NB4 (cell line): ENCODE results near the gene C1orf105.
"Not testable (repeated sequence)": the region's sequence is repeated elsewhere in the genome, so short reads cannot be mapped to it uniquely, and the experiment has no call there.

Experiments
- DNase-seq: peaks from one replicate; pipeline ENCODE4 v3.0.0; 2010; ENCODE audit warnings: low read depth
- H3K4me3 ChIP-seq: one replicate; pipeline ENCODE4 v1.5.1; 2011; ENCODE audit warnings: mild to moderate bottlenecking, low read depth, low read length, moderate library complexity
- MYC ChIP-seq: IDR thresholded peaks from 2 replicates; pipeline ENCODE4 v1.6.1; 2011; ENCODE audit warnings: low read depth, low read length
- POLR2A ChIP-seq: IDR thresholded peaks from 2 replicates; pipeline ENCODE4 v1.6.1; 2011; ENCODE audit warnings: mild to moderate bottlenecking; ENCODE audit not compliant: insufficient read length; ENCODE audit errors: extremely low read depth
- TF ChIP-seq, protein P1 (sequence below): IDR thresholded peaks from one replicate; pipeline ENCODE4 v1.5.1; 2012; ENCODE audit warnings: low read depth, low read length
- TF ChIP-seq, protein P2 (sequence below): IDR thresholded peaks from 2 replicates; pipeline ENCODE4 v1.6.1; 2011; ENCODE audit warnings: low read depth, low read length

Gene C1orf105, protein sequence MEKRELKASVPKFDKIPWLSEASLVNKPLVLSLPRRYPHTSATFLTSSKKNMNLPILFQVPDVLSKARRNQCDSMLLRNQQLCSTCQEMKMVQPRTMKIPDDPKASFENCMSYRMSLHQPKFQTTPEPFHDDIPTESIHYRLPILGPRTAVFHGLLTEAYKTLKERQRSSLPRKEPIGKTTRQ

DNA sequence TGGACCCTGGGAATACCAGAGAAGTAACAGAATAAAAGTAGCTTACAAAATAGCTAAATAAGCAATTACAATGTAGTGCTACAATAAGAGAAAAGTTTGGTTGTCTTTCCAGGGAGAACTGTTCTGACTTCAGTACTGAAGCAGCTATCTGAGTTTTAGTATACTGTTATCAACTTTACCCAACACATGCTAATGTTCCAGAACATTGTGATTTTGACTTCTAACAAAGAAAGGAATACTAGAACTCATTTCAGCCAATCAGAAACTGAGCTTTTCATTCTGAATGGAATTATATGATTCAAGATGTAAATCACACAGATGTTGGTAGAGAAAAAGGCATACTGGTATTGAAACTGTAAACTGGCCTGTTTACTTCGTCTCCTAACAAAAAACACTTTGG is at the start of gene C1orf105:
Gene C1orf105, plus strand, starts transcription at position 301 of the 400 bp plus-strand sequence. CDS start 201 bp downstream, outside the sequence.
- H3K4me3 ChIP-seq: no peak within 1 kb of the TSS
- TF ChIP-seq MYC (no peak), POLR2A (no peak)
- TF ChIP-seq, protein P1, sequence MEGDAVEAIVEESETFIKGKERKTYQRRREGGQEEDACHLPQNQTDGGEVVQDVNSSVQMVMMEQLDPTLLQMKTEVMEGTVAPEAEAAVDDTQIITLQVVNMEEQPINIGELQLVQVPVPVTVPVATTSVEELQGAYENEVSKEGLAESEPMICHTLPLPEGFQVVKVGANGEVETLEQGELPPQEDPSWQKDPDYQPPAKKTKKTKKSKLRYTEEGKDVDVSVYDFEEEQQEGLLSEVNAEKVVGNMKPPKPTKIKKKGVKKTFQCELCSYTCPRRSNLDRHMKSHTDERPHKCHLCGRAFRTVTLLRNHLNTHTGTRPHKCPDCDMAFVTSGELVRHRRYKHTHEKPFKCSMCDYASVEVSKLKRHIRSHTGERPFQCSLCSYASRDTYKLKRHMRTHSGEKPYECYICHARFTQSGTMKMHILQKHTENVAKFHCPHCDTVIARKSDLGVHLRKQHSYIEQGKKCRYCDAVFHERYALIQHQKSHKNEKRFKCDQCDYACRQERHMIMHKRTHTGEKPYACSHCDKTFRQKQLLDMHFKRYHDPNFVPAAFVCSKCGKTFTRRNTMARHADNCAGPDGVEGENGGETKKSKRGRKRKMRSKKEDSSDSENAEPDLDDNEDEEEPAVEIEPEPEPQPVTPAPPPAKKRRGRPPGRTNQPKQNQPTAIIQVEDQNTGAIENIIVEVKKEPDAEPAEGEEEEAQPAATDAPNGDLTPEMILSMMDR: no peak
- TF ChIP-seq, protein P2, sequence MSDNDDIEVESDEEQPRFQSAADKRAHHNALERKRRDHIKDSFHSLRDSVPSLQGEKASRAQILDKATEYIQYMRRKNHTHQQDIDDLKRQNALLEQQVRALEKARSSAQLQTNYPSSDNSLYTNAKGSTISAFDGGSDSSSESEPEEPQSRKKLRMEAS: no peak
- DNase-seq: no peak

DNA sequence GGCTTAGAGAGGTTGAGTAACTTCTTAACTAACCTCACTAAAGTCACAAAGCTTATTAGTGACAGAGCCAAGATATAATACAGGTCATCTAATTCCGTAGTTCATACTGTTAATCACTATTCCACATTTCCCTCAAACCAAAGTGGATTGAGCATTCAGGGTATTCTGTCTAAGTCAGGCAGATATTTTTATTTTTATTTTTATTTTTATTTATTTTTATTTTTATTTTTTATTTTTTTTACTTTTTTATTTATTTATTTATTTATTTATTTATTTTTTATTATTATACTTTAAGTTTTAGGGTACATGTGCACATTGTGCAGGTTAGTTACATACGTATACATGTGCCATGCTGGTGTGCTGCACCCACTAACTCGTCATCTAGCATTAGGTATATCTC is 48.8 kb upstream of the C1orf105 start:
- not testable (repeated sequence) for DNase-seq

DNA sequence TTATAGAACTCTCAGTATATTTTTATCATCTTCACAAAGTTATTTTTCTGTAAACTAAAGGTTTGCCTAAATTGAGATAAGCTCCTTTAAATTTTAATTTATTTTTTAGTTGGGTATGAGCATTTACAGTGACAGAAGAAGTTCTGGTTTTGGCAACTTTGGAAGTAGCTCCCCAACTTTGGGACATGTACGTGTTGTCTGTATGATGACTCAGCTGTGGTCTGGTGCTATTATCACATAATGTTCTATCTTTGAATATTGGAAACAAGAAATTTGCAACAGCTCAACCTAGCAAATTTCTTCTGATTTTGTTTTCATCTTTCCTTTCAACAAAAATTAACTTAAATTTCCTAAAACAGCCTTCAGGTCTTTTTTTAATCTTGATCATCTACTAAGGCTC is 46.6 kb upstream of the C1orf105 start:
- DNase-seq: no peak
- no peak overlapping the region for H3K4me3 ChIP-seq
- TF ChIP-seq, protein P1: no peak
- TF ChIP-seq POLR2A: no peak
- TF ChIP-seq, protein P2: no peak
- TF ChIP-seq MYC: no peak

More for the DNA sequence above, 48.8 kb upstream of the C1orf105 start:
- H3K4me3 ChIP-seq: not testable (repeated sequence)

DNA sequence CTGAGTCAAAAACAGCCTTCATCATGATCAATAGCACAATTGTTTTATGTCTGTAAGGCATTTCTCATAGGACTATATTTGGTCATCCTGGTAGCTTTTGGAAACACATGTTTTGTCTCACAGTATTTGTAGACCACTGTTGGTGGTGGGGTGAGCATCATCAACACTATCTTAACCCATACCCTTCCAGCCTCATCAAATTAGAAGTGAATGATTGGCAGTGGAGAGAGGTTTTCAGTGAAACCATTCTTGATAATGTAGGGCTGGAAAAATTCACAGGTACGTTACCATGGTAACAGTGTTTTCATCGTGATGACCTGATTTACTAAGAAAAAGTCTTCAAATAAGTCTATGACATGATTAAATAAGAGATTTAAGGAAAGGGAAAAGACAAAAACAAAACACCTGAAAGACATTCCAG is 45.3 kb upstream of the C1orf105 start:
- H3K4me3 ChIP-seq: no peak overlapping the region
- no peak for DNase-seq
- TF ChIP-seq POLR2A: no peak
- TF ChIP-seq, protein P1: no peak
- TF ChIP-seq, protein P2: no peak
- no peak for TF ChIP-seq MYC

DNA sequence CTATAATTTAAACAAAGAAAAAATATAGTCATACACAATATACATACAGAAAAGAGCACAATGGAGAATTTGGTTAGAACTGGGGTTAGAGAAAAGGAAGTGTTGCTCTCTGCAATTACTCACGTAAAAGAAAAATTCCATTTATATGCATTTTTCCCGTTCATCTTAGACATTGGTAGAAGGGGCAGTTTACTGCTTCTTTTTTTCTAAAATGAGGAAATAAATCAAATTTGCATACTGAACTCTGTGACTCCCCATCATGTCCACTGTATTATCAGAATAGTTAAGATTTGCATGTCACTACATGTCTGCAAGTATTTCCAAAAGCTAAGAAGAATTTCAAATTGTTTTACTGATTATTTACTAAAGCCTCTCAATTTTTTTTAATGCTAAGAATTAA is 44.1 kb upstream of the C1orf105 start:
- no peak overlapping the region for H3K4me3 ChIP-seq
- no peak for DNase-seq

DNA sequence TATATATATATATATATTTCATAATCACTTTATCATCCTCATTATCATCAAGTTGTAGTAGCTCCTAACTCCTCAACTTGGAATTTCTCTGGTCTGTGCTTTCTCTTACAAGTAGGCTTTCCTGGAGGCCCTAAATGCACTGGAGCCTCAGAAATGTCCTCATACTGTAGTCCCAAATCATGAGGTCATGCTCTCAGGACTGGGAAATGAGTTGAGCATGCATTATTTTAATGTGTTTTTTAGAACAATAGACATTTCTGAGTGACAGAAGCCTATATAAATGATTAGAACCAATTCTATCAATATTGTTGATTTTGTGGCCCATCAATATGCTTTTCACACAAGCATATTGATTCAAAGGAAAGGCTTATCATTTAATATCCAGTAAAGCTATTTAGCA is 42.9 kb upstream of the C1orf105 start:
- DNase-seq: no peak
- H3K4me3 ChIP-seq: no peak overlapping the region
- TF ChIP-seq, protein P2: no peak
- TF ChIP-seq POLR2A: no peak
- TF ChIP-seq, protein P1: no peak
- no peak for TF ChIP-seq MYC

More for the DNA sequence above, 44.1 kb upstream of the C1orf105 start:
- no peak for TF ChIP-seq MYC
- no peak for TF ChIP-seq POLR2A
- TF ChIP-seq, protein P1: no peak
- TF ChIP-seq, protein P2: no peak
